GM18907 (cell line): ENCODE data around the gene PDXK.

Experiments used
- ATAC-seq: cut with Tn5 transposase; IDR thresholded peaks from one replicate; pipeline ENCODE4 v1.9.1; 2021; ENCODE audit warnings: mild to moderate bottlenecking, moderate library complexity; ENCODE audit not compliant: unreplicated experiment

PDXK gene

DNA sequence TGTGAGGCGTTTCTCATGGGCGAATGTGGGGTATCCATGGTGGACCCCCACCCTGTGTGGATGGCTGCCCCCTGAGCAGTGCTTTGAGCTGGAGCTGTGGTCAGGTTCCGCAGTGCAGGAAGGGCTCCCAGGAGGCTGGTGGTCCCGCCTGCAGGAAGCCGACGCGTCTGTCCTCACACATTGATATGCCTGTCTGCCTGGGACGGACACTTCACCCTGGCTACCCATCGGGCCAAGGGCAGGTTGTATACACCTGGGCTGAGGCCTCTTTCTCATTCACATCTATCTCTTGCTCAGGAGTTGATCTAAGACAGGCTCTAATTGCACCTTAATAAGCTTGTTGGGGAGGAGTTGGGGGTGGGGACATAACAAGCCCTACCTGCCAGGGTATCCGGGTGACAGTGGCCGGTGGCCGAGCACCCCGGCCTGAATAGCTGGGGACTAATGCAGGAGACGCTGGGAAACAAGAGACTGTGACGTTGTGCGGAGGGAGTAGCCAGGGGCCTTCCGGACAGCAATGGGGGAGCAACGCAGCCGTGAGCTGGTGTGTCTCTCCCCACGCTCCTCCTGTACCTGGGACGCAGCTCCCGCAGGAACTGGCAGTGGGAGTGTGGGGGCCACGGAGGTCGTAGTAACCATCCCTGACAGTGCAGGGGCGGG is 21.7 kb downstream of the PDXK start:
- no peak for ATAC-seq

DNA sequence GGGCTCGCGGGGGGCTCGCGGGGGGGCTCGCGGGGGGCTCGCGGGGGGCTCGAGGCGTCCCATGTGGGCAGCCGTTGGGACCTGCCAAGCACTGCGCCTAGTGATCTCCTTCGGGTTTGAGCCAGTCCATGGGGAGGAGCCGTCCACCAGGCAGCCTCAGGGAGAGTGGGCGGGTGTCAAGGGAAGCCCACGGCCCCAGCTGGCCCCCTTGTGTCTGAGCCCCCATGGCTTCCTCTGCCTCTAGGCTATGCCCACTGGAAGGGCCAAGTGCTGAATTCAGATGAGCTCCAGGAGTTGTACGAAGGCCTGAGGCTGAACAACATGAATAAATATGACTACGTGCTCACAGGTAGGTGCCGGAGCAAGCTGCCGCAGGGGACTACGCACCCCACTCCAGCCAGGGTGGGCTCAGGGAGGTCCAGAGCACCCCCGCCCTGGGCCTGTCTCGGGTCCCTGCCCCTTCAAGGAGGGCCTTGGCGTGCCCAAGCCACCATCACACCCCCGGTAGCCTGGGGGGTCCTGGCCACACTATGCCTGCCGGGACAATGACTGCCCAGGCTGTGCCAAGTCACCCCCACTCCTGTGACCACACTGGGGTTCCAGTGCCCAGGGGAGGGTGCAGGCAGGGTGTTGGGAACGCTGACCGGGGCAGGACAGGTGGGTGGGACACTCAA is 22.6 kb downstream of the PDXK start:
- ATAC-seq = no peak

DNA sequence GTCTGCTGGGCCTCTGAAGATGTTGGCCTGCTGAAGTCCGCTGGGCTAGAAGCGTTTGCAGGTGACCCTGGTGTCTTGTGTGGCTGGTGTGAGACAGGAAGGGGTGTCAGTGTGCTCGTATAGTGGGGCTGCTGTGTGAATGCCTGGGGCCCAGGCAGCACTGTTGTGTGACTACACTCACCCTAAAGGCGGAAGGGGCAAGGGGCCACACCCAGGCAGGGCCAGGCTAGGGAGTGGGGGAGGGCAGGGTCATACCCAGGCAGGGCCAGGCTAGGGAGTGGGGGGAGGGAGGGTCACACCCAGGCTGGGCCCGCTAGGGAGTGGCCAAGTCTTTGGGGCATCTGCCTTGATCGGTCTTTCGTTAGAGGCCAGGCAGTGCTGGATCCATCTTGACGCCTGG is 25.0 kb downstream of the PDXK start:
- no peak for ATAC-seq

DNA sequence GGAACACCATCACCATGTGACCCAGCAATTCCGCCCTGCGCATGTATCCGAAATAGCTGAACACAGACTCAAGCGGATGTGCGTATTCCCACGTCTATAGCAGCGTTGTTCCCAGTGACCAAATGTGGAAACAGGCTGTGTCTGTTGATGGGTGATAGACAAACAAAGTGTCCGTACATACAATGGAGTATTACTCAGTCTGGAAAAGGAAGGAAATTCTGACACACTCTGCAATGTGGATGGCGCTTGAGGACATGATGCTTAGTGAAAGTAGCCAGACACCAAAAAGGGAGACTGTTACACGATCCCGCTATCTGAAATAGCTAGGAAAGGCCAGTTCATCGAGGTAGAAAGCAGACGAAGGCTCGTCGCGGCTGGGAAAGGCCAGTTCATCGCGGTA is 25.8 kb downstream of the PDXK start:
- ATAC-seq = no peak

DNA sequence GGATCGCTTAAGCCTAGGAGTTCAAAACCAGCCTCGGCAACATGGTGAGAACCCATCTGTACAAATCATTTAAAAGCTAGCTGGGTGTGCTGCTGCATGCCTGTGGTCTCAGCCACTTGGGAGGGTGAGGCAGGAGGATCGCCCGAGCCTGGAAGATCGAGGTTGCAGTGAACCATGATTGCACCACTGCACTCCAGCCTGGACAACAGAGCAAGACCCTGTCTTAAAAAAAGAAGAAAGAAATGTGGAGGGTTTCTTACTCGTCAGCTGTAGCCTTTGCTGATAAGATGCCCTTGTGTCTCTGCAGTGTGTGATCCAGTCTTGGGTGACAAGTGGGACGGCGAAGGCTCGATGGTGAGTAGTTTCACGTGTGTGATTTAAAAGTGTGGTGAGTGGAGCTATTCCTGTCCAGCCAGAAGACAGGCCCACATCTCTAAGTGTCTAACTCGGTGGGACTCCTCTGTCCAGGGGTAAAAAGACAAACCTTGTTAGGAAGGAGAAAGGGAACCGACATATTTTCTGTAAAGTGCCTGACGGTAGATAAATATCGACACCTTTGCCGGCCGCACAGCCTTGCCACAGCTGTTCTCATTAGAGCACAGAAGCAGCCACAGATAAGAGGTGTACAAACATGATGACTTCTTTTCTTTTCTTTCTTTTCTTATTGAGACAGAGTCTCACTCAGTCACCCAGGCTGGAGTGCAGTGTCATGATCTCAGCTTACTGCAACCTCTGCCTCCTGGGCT is 27.0 kb downstream of the PDXK start:
- no peak for ATAC-seq

DNA sequence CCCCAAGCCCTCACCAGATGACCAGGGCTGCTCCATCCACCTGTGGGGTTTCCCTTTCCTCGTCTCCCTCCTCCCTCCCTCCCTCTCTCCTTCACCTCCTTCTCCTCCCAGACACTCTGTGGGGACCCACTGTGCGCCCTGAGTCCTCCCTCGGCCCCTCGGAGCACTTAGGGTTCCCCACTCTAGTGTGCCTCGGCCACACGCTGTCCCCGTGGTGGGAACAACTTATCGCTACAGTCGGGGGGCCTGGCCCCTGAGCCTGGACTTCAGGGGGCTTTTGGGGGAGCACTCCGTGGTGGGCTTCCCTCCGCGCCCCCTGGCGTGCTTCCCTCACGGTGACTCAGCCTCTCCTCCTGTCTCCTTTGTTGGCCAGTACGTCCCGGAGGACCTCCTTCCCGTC is 29.7 kb downstream of the PDXK start:
- no peak for ATAC-seq

DNA sequence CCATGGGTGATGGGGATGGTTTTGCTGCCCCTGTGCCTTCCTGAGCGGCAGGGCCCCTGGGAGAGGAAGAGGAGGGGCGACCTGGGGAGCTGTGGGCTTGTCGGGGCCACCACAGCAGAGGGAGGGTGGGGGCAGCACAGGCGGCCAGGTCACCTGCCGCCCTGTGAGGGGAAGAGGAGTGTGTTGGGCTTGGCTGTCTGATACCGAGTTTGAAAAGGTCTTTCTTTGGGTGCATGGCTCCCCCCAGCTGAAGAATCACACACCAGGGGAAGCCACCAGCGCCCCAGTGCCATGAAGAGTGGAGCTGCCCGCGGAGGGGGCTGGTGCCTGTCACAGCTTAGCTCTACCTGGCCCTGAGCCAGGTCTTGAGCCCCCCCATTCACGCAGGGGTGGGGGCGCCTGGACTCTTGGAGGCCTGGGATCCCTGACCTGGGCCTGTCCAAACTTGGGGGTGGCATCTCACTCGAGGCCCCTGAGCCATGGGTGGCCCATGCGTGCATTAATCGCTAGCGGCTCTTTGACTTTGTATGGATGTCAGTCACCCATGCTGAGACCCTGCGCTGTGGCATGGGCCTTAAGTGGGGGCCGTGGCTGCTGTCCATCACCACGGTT is 30.8 kb downstream of the PDXK start:
- ATAC-seq = no peak

DNA sequence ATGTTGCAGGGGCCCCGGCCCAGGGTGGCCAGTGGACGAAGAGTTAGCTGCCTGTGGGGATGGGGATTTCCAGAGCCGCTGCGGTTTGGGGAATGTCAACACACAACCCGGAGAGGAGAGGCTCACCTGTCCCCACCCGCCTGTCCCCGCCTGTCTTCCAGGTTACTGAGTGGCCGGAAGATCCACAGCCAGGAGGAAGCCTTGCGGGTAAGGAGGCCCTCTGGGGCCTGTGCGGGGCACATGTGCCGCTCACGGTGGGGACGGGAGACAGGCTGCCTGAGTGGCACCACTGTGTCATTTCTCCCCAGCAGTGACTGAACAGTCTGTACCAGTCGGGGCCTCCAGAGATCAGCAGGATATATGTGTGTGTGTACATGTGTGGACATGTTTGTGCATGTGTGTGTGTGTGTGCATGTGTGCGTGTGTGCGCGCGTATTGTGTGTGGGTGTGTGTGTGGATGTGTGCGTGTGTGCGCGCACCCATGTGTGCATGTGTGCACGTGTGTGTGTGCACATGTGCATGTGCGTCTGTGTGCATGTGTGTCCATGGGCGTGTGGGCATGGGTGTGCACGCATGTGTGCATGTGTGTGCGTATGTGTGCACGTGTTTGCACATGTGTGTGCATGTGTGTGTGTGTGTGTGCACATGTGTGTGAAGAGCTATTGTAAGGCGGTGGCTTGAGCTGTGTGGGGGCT is 31.6 kb downstream of the PDXK start:
- ATAC-seq = no peak

DNA sequence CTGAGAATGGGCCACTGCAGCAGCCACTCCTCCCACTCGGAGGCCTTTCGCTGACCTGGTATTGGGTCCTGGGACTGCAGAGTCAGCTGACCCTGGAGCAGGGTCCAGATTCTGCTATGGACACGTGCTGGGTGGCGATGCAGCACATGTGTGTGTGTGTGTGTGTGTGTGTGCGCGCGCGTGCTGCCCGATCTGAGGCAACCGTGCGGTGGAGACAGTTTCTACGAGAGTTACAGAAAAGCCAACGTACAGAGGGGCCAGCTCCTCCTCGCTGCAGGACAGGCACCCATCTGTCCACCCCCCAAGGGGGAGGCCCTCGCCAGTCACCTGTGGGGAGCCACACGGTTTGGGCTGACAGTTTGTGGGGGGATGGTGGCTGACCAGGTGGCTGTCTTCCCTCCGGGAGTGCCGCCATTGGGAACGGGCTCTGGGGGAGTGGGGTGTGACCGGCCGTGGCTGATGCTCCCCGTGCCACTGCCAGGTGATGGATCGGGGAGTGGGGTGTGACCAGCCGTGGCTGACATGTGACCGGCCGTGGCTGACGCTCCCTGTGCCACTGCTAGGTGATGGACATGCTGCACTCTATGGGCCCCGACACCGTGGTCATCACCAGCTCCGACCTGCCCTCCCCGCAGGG is 33.1 kb downstream of the PDXK start:
- no peak for ATAC-seq

DNA sequence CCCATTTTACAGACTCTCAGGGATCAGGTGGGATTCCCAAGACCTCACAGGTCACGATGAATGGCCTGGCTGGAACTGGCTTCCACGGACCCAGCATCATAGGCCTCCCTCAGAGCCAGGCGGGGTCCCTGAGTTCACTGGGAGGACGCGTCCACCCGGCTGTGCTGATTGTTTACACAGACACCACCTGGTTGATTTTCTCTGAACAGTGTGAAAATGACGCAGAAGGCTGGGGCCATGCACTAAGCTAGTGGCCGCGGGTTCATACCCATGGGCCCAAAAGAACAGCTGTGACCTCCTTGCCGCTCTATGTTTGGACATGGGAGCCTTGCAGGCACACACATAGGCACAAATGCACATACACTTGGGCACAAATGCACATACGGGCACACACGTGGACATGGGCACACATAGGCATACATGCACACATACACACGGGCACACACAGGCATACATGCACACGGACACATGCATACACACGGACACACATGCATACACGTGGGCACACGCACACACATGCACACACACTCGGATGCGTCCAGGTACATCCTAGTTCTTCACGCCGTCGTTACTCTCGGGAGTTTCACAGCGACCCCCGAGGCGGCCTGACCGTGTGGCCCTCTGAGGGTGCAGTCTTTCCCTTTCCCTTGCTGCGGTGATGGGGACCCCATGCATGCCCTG is 34.0 kb downstream of the PDXK start:
- no peak for ATAC-seq

DNA sequence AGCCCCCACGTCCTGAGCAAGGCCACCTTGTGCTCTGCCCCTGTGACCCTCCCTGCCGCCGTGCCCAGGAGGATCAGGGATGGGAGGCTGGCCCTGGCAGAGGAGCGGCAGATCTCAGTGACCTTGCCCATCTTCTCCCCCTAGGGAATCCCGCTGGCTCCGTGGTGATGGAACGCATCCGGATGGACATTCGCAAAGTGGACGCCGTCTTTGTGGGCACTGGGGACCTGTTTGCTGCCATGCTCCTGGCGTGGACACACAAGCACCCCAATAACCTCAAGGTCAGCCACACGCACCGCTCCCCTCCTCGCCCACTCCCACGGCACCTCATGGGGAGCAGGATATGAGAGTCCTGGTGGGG is 34.5 kb downstream of the PDXK start:
- ATAC-seq = no peak

DNA sequence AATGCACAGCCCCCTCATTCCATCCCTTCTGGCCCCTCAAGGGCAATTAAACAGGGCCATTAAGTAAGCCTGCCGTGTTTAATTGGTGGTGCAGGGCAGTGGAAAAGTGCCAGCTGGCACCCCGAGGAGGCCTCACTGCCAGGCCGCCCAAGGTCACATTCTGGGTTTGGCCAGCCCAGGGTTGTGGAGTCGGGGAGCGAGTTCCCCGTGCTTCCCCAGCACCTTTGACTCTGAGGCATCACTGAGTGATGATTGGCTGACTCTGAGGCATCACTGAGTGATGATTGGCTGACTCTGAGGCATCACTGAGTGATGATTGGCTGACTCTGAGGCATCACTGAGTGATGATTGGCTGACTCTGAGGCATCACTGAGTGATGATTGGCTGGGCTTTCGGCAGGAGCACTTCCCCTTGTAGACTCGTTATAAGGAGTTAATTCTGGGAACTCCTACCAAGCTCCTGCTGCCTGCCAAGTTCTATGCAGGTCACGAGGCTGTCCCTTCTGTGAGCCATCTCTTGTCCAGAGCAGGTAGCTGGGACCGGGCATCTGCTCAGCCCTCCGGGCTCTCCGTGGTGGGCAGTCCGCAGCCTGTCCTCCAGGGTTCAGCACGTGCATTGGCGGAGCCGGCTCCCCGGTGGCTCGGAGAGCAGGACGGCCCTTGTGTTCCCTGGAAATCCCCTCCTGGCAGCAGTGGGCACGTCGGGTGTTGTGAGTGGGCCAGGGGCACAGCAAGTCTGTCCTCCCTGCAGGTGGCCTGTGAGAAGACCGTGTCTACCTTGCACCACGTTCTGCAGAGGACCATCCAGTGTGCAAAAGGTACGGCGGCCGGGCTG is 36.2 kb downstream of the PDXK start:
- no peak for ATAC-seq

DNA sequence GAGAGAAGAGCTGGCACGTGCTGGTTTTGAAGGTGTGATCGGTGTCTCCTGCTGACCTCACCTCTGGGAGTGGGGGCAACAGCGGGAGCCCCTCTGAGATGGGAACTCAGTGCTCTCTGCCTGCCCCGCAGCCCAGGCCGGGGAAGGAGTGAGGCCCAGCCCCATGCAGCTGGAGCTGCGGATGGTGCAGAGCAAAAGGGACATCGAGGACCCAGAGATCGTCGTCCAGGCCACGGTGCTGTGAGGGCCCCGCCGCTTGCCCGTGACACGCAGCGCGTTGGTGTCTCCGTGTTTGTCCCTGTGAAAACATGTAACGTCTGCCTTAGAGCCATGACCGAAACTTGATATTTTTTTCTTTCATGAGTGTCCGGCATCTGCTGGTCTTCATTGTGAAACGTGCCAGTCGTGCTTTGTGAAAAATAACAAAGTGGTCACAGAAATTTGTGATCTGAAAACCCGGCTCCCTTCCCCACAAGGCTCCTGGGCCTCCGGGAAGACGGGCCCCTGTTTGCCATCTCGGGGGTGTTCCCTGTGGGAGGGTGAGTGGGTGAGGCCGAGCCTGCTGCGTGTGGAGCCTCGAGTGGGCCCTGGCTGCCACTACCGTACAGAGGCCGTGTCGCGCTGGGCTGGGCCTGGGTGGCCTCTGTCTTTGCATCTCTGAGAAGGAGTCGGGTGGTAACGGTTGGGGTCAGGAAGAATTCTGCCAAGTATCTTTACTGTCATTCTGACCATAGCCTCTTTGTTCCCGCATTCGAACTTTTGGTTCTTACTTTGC is 37.1 kb downstream of the PDXK start:
- ATAC-seq = no peak

DNA sequence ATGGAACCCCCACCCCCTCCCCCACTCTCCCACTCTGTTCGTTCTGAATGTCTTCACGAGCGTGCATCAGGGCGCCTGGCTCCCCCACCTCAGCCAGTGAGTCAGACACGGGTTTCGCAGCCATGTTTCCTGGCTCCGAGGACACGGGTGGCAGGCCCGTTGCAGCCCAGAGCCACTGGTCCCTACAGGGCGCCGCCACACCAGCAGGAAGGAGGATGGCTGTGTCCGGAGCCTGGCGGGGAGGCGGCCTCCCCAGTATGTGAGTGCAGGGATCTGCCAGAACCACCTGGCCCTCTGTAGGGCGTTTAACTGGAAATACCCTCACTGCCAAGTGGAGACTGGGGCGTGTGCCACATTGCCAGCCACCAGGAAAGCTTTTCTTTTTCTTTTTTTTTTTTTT is 38.7 kb downstream of the PDXK start:
- no peak for ATAC-seq

DNA sequence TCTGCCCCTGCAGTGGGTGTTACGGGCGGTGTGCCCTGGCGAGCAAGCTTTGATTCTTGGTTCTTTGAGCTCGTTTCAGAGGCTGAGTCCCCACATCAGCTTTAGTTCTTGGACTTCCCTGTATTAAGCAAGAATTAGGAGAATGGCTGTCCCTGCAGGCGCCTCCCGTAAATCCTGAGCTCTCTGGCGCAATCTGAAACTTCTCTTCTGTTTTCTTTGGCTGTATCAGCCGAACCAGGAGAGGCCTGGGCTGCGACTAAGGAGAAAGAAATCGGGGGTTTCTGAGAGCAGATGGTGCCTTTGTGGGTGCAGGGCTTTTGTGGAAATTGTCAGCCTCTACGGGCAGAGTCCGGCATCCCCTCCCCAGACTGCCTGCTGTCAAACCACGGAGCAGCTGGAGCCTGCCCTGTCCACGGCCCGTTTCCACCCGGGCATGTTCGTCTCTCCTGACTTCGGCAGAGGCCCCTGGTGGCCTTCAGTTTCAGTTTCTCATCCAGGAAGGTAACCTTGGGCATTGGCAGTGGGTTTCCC is 39.2 kb downstream of the PDXK start:
- ATAC-seq = no peak

DNA sequence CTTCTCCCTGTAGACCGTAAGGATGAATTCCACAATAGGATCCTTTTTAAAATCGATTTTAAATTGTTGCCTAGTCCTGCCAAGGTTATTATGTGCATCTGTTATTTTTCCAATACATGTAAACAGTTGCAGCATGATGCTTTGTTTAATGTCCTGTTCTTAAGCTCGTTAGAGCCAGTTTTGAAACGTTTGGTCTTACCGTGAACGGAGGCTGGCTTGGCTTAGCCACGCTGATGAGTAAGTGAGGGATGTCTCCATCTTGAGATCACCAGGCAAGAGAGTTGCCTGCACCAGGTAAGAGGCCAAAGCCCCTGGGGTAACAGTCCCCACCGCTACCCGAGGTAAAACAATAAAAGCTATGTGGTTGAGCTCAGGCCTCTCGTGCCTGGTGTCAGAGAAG is 39.9 kb downstream of the PDXK start:
- no peak for ATAC-seq

DNA sequence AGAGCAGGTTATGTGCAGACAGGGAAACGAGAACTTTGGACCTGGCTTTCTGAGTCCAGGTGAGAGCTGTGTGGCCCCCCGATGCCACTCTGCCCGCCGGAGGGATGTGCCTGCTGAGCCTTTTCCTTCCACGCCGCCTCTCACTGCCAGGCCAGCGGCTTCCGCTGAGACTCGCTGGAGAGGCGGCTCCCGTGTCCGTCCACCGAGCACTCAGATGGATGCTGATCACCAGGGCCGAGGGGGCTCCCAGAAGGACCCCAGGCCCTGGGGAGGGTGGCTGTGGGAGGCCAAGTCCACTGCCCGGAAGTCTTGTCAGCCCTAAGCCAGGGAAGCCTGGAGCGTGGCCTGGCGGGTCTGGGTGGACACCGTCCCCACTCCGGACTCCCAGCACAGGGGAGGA is 40.7 kb downstream of the PDXK start:
- no peak for ATAC-seq

DNA sequence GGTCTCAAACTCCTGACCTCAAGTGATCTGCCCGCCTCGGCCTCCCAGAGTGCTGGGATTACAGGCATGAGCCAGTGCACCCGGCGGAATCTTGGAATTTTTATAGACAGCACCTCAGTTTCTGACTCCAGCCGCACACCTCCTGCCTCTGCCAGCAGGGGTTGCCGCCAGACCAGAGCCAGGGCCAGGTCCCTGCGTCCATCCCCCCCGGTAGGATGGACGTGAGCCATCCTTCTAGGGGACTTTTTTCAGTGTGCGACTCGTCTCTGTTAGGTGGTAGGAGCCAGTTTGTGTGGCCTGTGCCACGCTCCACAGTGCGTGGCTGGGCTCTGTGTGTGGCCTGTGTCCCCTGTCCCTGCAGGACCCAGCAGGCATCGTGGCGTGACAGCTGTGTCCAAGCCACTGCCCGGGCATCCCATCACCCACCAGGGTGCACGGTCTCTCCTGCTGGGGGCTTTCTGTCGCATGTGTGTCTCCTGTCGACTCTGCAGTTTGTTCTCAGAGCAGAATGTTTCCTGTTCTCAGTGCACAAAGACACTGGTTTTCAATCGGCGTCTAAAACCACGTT is 41.5 kb downstream of the PDXK start:
- no peak for ATAC-seq
